ENCODE measurements around the gene GLS2. TPM values are rescaled to one million over a fixed set of nuclear protein-coding genes. Genes with fewer than 3 reads are reported as not detected.
A peak's percentile ranks its signal among the peaks of the same experiment; 100 is the strongest.

GLS2 gene
- total and polyA plus RNA-seq, 9 of the 15 experiments (the other 6 are each of a cell fraction or from before 2014, with no cell fraction given) = 0.11 TPM; not detected in 8

DNA sequence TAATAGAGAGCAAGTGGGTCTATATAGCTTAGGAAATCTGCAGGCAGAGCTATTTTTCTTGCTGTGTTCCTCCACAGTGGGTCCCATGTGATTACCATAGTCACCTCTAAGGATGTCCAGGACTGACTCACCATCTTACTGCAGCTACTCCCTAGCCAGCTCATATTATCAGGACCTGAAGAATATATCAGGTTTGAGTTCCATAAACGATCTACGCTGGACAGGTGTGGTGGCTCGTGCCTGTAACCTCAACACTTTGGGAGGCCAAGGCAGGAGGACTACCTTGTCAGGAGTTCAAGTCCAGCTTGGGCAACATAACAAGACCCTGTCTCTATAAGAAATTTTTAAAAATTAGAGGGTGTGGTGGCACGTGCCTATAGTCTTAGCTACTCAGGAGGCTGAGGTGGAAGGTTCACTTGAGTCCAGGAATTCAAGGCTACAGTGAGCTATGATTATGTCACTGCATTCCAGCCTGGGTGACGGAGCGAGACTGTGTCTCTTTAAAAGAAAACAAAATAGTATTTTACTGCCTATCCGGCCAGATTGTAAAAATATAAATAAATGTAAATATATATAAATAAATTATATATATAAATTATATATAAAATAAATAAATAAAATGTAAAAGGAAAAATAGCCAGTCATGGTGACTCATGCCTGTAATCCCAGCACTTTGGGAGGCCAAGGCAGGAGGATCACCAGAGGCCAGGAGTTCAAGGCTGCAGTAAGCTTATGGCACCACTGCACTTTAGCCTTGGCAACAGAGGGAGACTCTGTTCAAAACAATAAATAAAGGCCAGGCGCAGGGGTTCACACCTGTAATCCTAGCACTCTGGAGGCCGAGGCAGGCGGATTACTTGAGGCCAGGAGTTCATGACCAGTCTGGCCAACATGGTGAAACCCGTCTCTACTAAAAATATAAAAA lies 26.5 kb downstream of the GLS2 start (continued):
- TF ChIP-seq TBL1XR1 (IDR thresholded peaks at IDR 0.05; ENCODE audit: low read length in 2 of 2) (no peak), PTBP1 (IDR thresholded peaks at IDR 0.05; ENCODE audit: low read depth, low read length) (no peak), ZFP30 (CRISPR knock-in tag; IDR thresholded peaks at IDR 0.05; ENCODE audit: borderline replicate concordance) (no peak), KLF13 (tag; IDR thresholded peaks at IDR 0.05; ENCODE audit: borderline replicate concordance, low read depth) (no peak), CBFA2T3 (IDR thresholded peaks at IDR 0.05) (no peak), TARDBP (IDR thresholded peaks at IDR 0.05) (no peak)
- TF ChIP-seq, protein P1, sequence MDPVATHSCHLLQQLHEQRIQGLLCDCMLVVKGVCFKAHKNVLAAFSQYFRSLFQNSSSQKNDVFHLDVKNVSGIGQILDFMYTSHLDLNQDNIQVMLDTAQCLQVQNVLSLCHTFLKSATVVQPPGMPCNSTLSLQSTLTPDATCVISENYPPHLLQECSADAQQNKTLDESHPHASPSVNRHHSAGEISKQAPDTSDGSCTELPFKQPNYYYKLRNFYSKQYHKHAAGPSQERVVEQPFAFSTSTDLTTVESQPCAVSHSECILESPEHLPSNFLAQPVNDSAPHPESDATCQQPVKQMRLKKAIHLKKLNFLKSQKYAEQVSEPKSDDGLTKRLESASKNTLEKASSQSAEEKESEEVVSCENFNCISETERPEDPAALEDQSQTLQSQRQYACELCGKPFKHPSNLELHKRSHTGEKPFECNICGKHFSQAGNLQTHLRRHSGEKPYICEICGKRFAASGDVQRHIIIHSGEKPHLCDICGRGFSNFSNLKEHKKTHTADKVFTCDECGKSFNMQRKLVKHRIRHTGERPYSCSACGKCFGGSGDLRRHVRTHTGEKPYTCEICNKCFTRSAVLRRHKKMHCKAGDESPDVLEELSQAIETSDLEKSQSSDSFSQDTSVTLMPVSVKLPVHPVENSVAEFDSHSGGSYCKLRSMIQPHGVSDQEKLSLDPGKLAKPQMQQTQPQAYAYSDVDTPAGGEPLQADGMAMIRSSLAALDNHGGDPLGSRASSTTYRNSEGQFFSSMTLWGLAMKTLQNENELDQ (CRISPR knock-in tag; IDR thresholded peaks at IDR 0.05; ENCODE audit: borderline replicate concordance) = no peak
- TF ChIP-seq, protein P2, sequence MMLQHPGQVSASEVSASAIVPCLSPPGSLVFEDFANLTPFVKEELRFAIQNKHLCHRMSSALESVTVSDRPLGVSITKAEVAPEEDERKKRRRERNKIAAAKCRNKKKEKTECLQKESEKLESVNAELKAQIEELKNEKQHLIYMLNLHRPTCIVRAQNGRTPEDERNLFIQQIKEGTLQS (IDR thresholded peaks at IDR 0.05) = 0 out of 2 replicates have a peak, but pooled peaks have one; percentile 20
- TF ChIP-seq, protein P2 (CRISPR knock-in tag; conservative IDR thresholded peaks at IDR 0.05) = no peak
- TF ChIP-seq, protein P3, sequence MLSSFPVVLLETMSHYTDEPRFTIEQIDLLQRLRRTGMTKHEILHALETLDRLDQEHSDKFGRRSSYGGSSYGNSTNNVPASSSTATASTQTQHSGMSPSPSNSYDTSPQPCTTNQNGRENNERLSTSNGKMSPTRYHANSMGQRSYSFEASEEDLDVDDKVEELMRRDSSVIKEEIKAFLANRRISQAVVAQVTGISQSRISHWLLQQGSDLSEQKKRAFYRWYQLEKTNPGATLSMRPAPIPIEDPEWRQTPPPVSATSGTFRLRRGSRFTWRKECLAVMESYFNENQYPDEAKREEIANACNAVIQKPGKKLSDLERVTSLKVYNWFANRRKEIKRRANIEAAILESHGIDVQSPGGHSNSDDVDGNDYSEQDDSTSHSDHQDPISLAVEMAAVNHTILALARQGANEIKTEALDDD (IDR thresholded peaks at IDR 0.05) = peak; percentile 15; the same call in 1 of the 2 replicates
- TF ChIP-seq, protein P4, sequence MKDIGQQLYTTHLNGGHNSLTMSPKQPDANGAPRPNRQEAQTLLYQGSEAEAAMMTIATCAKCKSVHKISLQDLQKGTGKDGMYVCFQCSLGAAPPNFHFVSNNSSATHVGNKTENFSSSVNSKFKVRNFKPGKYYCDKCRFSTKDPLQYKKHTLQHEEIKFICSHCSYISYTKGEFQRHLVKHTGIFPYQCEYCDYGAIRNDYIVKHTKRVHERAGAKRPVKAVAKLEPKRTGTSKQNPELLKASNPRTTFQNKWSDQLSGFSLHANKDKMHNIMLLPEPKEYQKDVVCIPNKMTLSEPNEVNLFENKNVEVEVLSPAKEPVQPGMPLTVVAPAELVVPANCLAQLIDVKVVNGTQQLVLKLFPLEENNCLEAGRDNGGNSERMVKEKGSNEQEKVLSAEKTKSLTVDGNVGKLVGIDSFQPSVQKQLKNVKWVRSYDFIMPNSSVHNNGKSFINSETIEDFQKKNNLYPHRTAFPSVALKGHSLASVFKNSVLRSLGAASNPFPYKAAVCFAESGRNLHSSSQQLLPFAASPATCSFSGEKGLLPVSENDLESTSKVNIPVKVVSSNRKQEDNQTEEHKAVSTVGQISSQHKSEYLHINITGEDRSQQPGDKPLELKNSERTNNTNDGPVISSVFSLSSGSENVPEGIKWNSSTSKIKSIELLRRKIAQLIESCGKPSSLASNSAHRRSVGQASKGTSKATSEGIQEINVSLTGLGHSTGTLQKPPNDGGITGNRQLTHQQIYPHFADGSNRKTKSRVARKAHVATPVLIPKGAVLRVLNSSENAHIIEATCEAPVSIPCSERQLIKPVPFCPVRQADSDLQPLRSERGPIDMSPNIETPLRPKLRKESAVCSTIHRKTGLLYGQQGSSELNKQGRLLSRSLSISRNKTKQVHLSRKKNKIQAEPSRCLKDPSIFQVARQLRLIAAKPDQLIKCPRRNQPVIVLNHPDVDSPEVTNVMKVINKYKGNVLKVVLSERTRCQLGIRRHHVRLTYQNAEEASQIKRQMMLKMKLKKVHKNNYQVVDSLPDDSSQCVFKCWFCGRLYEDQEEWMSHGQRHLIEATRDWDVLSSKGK (CRISPR knock-in tag; IDR thresholded peaks at IDR 0.05) = no peak

Data from K562 (cell line).